Hematopoietic multipotent progenitor cell (in vitro differentiated cells): Measurements from ENCODE around the gene ZBTB12. TPM values are rescaled to one million over a fixed set of nuclear protein-coding genes. Genes with fewer than 3 reads are reported as not detected.
A peak's percentile ranks its signal among the peaks of the same experiment; 100 is the strongest.
"Not testable (repeated sequence)": the region's sequence is repeated elsewhere in the genome, so short reads cannot be mapped to it uniquely, and the experiment has no call there.

Experiments used
- DNase-seq, 3 donors: peaks; one replicate each; pipeline ENCODE4 v3.0.0-alpha.2; 2011 to 2015; ENCODE audit warnings: low read depth in 2 of 3, low spot score in 2 of 3
- total RNA-seq: library from RNA; depleted of rRNA; stranded (reverse); fragments of >200 nt; gene quantifications from one replicate; pipeline ENCODE4 v1.2.3, GENCODE V29; 2012

The ZBTB12 gene
- total RNA-seq, 1 donor, result 8.9 TPM

DNA sequence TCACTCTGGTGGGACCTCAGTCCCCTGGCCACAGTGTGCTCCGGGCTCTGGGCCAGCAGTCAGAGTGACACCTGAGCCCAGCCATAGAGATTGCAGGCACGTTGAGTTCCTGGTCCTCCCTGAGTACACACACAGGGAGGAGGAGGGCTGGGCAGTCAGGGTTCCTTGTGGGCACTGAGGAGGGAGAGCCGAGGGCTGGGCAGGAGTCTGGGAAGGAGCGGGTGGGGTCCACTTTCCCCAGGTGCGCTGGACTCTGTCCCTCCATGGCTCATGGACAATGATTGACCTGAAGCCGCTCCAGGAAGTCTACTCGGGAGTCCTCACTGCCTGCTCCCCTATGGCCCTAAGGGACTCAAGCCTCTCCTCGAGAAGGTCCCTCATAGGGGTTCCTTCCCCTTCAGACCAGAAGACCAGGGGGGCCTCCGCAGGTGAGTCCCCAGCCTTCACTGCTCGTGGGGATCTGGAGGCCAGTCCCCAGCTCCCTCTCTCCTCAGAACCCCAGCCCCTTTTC, 24.2 kb downstream of the ZBTB12 start:
- DNase-seq, result no peak

DNA sequence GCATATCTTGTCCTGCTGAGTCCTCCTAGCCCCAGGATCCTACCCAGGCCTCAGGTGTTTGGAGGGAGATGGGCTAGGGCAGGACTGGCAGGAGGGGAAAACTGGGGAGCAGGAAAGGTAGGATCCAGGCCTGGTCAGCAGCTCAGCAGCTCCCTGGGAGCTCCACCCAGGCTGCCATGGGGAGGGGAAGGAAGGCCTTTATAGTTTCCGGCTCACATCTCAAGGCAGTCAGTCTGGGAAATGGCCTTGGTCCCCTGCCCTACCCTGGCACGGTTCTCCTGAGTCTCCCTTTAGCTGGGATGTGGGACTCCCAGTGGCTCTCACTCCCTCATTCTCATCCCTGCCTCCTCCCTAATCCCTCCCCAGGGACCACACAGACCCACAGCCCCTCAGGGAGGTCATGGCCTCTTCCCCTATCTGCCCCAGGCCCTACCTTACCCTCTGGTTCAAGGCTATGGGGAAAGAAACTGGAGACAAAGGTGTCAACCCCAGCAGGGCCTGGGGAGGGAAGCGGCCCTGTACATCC, 24.7 kb downstream of the ZBTB12 start:
- no peak for DNase-seq

DNA sequence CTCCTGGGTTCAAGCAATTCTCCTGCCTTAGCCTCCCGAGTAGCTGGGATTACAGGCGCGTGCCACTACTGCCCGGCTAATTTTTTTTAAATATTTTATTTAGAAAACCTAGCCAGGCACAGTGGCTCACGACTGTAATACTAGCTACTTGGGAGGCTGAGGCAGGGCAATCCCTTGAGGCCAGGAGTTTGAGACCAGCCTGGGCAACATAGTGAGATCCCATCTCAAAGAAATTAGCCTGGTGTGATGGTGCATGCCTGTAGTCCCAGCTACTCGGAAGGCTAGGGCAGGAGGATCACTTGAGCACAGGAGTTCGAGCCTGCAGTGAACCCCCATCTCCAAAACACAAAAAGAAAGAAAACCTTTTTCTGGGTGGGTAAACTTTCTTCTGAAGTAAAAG, 25.5 kb downstream of the ZBTB12 start:
- no peak for DNase-seq

DNA sequence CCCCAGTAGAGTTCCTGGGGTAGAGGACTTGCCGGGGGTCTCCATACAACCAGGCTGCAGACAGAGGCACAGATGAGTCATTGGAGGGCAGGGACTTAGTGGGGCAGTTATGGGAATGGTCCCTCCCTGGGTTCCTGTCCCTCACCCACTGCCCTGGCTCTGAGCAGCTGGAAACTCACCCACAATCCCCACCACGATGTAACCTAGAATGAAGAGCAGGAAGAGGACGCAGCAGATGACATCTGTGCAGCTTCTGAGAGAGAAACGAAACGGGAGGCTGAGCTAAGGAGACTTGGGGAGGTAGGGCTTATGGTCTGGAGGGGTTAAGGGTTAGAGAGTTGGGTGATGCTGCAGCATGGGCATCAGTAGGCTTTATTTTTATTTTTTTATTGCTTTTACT, 26.0 kb downstream of the ZBTB12 start:
- DNase-seq, result no peak

DNA sequence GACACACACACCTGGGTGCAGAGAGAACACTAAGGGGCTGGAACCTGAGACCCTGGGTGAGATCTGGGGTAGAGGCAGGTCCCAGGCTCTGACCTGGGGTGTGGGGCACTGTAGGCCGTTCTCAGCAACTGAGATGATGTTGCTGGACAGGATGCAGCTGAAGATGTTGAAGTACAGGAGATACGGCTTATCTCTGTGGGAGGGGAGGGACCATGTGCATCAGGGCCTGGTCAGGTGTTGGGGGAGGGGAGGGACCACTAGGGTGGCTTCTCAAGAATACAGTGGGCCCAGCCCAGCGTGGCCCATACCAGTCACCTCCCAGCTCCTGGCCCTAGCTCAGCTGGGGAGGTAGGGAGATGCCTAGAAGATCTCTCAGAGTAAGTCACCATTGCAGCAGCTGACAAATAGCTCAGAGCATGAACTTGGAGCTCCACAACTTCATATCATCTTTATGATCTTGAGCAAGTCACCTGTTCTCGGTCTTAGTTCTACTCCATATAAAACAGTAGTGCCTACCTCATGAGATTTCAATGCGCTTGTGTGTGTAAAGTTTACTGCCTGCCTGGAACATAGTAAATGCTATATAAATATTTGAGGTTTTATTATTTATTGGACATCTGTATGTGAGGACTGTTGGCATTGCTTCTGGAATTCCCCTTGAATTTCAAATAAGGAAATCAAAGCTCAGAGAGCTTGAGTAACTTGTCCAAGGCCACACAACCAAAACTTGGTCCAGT, 26.9 kb downstream of the ZBTB12 start:
- no peak for DNase-seq

DNA sequence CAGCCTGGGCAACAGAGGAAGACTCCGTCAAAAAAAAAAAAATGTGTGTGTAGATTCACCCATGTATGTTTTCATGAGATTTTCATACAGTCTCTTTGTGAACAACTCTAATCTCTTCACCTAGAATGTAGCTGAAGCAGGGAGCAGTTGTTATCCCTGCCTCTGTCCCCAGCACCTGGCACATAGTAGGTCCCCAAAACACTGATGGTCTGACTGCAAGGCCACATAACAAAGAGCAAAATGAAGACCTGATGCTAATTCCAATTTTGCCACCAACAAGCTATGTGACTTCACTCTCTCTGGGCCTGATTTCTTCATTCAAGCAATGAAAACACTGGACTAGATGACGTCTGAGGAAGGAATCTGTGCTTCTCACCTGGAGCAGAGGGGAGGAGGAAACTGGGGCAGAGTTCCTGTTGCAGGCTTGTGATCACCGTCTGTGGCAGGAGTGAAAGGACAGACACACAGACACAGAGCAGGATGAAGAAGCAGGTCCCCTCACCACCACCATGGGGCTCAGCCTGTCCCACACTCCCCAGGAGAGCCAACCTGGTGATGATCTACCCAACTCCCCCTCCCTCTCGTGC, 27.7 kb downstream of the ZBTB12 start:
- DNase-seq, result no peak

DNA sequence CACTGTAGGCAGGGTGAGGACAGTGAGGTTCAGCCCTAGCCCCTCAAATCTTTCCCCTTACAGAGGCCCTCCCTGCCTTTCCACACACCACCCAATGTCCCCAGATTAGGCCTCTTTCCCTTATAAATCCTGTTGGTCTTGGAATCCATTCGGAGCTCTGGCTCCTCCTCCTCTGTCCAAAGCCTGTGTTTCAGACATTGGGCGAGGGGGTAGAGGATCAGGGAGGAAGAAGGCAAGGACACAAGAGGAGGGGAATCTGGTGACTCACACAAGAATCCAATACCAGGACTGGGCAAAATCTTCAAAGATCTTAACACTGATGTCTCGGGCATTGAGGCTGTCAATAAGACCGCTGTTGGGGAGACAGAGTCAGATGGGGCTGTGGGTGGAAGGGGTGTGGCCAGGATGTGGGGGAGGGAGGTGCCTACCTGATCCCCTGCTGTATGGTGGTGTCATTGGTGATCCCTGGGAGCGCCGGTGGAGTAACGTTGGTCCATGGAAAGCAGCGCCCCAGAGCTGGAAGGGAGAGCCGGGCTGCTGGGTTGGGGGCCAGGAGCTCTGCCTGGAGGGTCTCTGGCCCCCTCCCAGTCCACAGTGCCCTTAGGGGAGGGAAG, 30.7 kb downstream of the ZBTB12 start:
- DNase-seq, result no peak

DNA sequence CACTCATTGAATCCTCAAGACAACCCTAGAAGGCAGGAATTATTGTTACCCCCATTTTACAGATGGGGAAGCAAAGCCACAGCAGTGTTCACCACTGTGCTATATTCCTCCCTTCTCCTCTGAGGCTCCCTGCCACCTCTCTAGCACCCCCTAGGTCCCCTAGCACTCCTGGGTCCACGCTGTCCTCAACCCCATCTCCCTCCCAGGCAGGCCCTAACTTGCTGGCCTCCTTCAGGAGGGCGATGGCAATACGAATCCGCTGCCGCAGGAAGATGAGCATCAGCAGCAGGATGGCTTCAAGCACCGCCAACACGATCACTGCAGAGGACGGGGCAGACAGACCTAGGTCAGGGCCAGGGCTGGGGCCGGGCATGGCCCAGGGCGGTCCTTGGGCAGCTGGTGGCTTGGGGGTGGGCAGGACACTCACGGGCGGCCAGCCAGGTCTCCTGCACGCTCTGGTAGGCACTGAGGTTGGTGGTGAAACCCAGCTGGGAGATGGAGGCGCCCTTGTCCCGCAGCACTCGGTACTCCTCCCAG, 31.4 kb downstream of the ZBTB12 start:
- DNase-seq, result no peak

DNA sequence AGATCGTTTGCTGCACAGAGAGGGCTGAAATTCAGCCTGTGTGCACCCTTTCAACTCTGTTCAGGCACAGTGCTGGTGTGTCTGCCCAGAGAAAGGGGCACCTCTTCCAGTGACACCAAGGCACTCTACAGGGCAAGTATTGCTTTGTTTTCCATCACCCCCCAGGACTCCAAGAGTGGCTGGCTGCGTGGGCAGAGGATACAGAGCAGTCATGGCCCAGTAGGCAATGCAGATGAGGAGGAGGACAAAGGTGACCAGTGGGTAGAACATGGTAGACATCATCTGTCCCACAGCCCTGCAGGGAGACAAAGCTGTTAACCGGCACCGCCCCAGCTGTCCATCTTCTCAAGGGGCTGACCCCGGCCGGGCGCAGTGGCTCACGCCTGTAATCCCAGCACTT, 32.5 kb downstream of the ZBTB12 start:
- no peak for DNase-seq

DNA sequence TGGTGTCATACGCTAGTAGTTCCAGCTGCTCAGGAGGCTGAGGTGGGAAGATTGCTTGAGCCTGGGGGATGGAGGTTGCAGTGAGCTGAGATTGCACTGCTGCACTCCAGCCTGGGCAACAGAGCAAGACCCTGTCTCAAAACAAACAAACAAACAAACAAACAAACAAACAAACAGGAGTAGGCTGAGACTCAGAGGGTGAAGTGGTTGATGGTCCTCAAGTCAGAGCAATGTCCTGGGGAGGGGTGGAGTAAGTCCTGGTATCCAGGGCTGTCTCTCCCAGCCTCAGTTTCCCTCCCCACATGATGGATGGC, 33.3 kb downstream of the ZBTB12 start:
- not testable (repeated sequence) for DNase-seq

DNA sequence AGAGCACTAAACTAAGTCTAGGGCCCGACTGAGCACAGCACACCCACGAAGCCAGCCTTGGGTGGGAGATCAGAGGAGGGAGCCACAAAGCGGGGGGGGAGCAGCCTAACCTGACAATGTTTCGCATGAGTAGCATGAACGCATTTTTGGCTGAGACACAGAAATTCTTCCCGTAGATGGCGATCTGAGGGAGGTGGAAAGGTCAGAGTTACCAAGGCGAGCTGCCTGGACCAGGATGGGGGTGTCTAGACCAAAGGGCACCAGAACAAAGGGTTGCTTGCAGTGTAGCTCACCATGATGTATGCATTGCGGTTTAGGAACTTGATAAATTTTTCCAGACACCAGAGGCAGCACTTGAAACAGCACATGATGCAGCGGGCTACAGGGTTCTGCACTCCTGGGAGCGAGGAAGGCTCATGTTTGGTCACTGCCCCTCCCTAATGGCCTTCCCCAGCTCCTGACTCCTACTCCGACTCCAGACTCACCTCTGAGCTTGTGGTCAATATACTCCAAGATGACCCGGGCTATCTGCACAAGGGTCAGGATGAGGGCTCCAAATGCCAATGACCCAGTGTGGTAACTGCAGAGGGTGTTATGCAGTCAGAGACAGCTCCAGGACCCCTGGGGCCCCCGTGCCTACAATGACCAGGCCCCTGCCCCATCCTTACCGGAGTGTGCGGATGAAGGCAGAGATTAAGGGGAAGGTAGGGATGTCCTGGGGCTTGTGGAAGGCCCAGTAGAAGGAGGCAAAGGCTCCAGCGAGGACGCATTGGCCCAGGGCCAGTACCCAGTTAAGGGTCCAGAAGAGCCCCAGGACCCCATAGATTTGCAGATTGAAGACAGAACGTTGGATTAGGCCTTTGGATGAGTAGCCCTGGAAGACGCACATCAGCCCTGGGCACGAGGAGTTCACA, 36.4 kb downstream of the ZBTB12 start:
- DNase-seq, result no peak

DNA sequence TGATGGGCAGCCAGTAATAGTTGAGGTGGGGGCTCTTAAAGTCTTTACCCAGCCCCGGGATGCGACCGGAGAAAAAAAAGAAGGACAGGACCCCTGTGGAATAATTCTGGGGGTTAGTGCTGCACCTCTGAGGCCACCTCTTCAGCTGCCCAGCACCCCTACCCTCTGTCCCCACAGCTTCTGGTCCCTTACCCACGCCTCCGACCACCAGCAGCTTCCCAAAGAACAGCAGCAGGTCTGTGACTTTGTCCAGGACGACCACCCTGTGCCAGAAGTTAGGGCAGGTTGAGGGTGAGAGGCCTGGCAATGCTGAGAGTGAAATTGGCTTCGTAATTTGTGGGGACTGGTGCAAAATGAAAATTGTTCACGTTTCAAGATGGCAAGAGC, 37.1 kb downstream of the ZBTB12 start:
- no peak for DNase-seq

DNA sequence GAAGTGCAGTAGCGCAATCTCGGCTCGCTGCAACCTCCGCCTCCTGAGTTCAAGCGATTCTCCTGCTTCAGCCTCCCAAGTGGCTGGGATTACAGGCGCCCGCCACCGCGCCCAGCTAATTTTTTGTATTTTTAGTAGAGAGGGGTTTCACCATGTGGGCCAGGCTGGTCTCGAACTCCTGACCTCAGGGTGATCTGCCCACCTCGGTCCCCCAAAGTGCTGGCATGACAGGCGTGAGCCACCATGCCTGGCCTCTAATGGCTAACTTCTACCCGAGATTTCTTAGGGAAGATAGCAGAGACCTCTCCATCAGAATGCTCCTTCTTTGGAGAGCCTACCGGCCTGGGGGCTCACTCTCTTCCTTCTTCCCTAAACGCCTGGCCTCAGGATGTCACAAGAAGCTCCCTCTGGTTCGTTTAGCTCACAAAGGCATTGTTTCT, 37.7 kb downstream of the ZBTB12 start:
- not testable (repeated sequence) for DNase-seq

DNA sequence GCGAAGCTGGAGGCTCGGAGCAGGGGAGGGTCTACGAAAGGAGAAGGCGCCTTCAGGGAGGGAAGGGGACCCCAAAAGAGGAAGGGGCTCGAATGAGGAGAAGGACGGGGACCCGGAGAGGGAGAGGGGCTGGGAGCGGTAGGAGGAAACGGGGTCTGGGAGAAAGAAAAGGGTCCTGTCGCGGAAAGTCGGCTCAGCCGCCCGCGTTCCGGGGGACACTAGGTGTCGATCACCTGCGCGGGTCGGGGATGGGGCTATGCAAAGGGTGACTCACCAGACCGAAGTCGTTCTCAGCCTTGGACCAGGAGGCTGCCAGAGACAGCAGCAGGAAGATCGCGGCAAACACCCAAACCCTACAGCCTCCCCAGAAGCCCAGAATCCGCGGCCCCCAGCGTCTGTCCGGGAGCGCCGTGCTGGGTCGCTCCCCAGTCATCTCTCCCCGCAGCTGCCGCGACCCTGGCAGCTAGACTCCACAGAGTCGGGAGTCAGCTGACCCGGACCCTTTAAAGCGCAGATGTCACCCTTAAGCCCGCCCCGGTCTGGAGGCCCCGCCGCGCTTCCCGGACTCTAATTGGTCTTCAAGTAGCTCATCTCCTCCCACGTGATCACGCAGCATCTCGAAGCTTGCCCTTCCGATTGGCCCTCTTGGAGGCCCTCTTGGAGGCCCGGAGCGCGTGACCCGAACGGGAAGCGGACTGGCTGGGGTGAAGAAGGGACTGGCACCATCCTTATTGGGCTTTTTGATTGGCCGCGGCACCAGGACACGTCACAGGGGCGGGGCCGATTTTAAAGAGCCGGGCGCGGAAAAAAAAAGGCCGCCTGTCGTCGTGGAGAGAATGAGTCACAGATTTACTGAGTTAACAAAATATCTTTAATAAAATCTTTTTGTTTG, 39.3 kb downstream of the ZBTB12 start, which contains the start of gene NEU1:
Gene NEU1, minus strand, starts transcription at position 478 of the 892 bp plus-strand sequence. Its CDS starts 45 bp downstream, at position 433.
- peak; percentile 91 to 100 (median 100) for DNase-seq

DNA sequence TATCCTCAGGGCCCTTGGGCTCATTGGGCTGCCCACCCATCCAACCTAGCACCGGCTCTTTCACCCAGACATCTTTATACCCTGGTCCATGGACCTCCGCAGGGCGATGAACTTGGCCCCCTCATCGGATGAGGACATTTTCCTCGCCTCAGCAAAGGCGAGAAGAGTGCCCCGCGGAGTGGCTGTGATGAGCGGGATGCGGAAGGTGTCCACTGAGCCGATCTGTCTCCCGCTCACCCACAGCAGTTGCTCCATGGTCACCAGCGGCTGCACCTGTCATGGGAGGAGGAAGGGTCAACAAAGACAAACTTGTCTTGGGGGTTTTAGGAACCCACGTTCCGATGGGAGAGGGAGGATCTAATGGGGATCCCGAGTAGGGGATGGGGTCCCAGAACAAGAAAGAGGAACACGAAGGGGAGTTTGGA, 40.0 kb downstream of the ZBTB12 start:
- no peak for DNase-seq

DNA sequence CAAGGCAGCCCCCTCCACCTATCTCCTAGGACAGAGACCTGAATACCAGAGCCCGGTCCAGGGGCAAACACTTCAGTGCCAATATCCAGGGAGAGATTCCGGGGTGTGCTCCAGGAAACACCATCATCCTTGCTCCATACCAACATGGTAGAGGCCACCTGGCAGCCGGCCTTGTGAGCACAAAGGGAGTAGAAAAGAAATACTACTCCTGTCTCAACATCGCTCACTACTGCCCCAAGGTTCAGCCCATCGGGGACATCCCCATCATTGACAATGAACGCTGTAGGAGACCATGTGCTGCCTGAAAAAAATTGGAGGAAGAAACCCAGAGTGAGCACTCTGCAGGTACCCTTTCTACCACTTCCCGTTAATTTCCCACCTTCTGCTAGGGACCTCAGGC, 40.7 kb downstream of the ZBTB12 start:
- no peak for DNase-seq

DNA sequence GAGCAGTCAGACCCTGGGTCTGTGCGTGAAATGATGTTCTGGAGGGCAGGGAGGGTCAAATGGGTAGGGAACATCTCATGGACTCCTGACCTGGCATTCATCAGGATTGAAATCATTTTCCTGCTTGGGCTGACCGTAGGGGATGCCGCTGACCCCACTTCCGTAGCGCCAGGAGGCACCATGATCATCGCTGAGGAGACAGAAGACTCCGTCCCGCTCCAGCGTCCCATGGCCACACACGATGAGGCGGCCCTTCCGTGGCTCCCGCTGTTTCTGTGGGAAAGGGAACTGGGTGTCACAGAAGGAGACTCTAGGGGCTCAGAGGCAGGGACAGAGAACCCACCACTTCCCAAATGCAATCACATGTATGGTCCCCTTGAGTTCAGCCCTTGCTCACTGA, 41.5 kb downstream of the ZBTB12 start:
- no peak for DNase-seq

DNA sequence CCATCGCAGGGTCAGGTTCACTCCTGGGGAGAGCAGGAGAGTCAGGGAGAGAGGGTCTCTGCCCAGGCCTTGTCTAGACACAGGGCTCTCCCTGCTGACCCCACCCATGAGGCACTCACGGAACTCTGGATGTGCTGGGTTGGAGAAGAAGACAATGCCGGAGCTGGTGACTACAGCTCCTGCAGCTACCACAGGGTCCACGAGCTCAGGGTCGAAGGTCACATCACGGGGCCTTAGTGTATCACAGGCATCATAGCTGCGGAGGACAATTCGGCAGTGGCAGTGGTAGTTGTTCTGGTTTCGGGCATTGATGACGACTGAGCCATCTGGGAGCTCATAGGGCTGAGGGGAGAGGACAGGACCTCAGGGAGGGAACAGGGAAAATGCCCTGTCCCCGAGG, 42.0 kb downstream of the ZBTB12 start:
- no peak for DNase-seq

DNA sequence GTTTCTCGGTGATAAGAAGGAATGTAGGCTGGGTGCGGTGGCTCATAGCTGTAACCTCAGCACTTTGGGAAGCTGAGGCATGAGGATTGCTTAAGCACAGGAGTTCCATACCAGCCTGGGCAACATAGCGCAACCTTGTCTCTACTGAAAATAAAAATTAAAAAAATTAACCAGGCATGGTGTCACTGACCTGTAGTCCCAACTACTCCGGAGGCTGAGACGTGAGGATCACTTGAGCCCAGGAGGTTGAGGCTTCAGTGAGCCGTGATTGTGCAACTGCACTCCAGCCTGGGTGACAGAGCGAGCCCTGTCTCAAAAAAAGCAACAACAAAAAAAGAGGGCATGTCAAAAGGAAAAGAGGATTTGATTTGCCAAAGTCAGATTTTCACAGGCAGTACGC, 43.2 kb downstream of the ZBTB12 start:
- no peak for DNase-seq
